ENCODE results near the gene TDG.

TDG gene

DNA sequence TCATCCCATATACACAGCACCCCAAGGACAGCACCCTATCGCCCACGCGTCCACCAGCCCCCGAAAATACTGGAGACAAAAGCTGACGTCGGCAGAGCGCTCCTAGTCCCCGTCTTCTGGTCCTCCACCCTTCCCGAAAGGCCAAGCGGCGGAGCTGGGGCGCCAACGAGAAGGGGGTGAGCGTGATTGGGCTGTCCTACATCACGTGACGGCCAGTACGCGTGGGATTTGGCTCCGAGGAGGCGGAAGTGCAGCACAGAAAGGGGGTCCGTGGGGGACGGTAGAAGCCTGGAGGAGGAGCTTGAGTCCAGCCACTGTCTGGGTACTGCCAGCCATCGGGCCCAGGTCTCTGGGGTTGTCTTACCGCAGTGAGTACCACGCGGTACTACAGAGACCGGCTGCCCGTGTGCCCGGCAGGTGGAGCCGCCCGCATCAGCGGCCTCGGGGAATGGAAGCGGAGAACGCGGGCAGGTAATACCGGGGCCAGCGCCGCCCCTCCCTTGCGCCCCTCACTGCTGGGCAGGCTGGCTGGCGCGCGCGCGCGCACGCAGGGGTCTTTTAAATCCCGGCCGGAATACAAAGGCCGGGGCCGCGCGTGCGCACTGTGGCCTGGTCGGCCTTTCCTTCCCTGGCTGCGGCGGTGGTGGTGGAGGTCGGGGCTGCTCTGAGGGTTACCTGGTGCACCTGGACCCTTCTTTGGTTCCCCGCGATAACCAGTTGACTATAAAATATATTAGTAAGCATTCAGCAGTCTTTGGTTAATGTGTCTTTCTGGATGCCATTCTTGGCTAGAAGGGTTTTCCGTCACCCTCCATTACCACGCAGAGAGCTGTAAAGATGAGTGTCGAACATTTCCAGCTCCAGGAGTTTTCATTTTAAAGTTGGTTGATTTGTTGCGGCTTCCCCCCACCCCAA is at the start of gene TDG:
TDG (plus strand) TSS at position 283 of the 915 bp plus-strand sequence; CDS start at position 449, 166 bp downstream.
- peak; percentile 99 for DNase-seq (ENCODE audit: low read depth)
- TF ChIP-seq CTCF (IDR thresholded peaks at IDR 0.05; ENCODE audit: insufficient read depth, low read depth, low read length, missing control alignments), result peak; percentile 35
- H3K4me3 ChIP-seq (ENCODE audit: low read length), result peak within 1 kb of the TSS; percentile 73

DNA sequence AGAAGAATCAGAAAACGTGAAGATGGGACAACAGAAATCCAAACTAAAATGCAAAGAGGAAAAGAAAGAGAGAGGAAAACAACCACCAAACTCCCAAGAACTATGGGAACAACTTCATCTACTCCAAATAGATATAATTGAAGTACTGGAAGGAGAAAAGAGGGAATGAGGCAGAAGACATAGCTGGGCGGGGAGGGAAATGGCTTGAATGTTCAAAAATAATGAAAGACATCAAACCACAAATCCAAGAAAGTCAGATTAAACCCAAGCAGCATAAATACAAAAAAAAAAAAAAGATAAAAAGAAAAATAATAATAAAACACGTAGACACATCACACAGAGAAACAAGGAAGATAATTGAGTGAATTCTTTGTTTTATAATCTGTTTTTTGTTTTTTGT is 47.8 kb upstream of the TDG start:
- DNase-seq (ENCODE audit: low read depth), result no peak
- no peak overlapping the region for H3K4me3 ChIP-seq (ENCODE audit: low read length)
- TF ChIP-seq CTCF (IDR thresholded peaks at IDR 0.05; ENCODE audit: insufficient read depth, low read depth, low read length, missing control alignments), result no peak

GRCh38 chr12:103924761-103925641 is 40.7 kb upstream of the TDG start:
- peak; percentile 80 for DNase-seq (ENCODE audit: low read depth)
- TF ChIP-seq CTCF (IDR thresholded peaks at IDR 0.05; ENCODE audit: insufficient read depth, low read depth, low read length, missing control alignments), result no peak
- H3K4me3 ChIP-seq (ENCODE audit: low read length), result no peak overlapping the region

DNA sequence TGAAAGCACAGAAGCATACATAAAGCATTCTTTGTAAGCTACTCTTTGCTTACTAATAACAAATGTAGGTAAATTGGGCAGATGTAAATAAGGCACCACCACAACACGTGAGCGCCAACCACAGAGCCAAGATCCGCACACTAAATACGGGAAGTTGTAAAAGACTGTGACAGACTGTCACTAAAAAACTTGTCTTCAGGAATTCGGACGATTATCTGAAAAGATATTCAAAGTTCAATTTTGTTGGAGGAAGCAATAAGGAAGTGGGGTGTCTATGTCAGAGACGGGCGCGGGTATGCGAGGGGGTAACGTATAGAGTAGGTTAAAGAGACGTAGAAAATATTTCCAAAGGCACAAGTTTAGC is 37.0 kb upstream of the TDG start:
- TF ChIP-seq CTCF (IDR thresholded peaks at IDR 0.05; ENCODE audit: insufficient read depth, low read depth, low read length, missing control alignments), result no peak
- DNase-seq (ENCODE audit: low read depth), result no peak
- H3K4me3 ChIP-seq (ENCODE audit: low read length), result peak overlapping the region; percentile 72

DNA sequence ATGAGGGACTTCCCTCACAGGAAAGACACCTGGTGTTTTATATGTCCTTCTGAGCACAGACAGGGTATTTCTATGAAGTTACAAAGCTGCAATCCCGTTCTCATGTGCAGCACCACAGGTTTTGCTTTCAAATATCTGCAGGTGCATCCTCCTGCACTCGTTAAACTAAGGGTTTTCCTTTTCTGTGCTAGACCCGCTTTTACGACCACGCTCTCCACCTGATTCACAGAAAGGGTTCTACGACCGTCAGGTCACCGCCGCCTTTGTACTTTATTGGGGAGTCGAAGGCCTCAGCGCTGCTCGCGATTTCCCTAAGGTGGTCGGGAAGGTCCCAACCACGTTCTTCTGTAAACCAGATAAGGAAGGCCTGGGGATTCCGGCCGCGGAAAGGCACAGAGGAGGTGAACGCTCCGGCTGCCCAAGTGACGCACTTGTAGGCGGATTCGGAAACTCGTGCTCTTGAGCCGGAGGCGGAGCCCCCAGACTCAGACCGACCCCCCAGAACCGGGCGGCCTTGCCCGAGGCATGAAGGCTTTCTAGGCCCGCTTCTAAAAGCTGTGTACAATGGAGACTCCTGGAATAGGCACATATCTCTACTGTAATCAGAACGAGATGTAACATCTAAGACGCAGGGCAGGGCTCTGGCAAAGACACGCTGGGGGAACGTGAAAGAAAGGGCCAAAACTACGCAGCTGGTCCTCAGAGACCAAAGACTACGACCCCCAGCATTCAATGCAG is 36.5 kb upstream of the TDG start:
- TF ChIP-seq CTCF (IDR thresholded peaks at IDR 0.05; ENCODE audit: insufficient read depth, low read depth, low read length, missing control alignments), result no peak
- DNase-seq (ENCODE audit: low read depth), result peak; percentile 90
- peak overlapping the region; percentile 72 for H3K4me3 ChIP-seq (ENCODE audit: low read length)

DNA sequence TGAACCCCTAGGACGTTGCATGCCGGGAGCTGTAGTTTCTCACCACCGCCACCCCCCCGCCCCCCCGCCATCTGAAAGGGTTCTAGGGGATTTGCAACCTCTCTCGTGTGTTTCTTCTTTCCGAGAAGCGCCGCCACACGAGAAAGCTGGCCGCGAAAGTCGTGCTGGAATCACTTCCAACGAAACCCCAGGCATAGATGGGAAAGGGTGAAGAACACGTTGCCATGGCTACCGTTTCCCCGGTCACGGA is 36.0 kb upstream of the TDG start:
- no peak for TF ChIP-seq CTCF (IDR thresholded peaks at IDR 0.05; ENCODE audit: insufficient read depth, low read depth, low read length, missing control alignments)
- H3K4me3 ChIP-seq (ENCODE audit: low read length), result peak overlapping the region; percentile 72

More for the DNA sequence above, 36.0 kb upstream of the TDG start:
- no peak for DNase-seq (ENCODE audit: low read depth)

Measured in epithelial cell of esophagus (primary cell).